GM23248 (cell line): Measurements from ENCODE around the gene NPAS1.

Experiments used
- EZH2 ChIP-seq: fragments of 200-600 bp; sonication (generic); IDR thresholded peaks from 2 replicates; pipeline ENCODE4 v1.6.1; 2018; ENCODE audit warnings: antibody characterized with exemption, mild to moderate bottlenecking; ENCODE audit not compliant: insufficient read depth, poor library complexity, severe bottlenecking
- EZH2phosphoT487 ChIP-seq: fragments of 200-600 bp; sonication (generic); IDR thresholded peaks from 2 replicates; pipeline ENCODE4 v1.6.1; 2018; ENCODE audit warnings: antibody characterized with exemption, moderate library complexity, mild to moderate bottlenecking, low read depth; ENCODE audit not compliant: insufficient read depth

DNA sequence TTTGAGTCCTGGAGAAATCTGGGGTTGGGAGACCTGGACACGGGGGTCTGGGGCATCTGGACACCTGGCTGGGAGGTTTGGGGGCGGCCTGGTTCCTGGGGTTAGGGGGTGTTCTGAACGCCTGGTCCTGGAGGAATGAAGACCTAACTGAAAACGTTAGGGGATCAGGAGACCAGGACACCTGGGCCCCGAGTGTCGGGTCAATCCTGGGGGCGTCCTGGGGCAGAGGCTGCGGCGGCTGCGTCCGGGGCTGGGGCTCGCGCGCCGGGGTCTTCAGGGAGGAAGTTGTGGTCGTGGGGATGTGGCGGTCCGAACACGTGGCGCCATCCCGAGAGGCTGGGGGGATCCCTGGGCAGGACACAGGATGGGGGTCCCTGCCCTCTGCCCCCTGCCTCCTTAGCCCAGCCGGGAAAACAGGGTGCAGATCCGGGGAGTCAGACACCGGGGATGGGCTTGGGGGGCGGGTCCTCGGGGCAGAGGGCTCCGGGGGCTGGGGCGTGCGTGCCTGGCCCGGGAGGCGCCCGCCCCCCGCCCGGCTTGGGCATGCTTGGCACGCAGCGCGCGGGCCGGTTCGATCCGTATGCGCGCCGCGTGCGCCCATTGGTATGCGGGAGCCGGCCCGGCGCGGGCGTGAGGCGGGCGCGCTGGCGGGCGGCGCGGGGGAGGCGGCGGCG lies 632 bp downstream of the NPAS1 start:
- no peak for TF ChIP-seq EZH2
- no peak for TF ChIP-seq EZH2phosphoT487
